ENCODE measurements around the gene TLX2. TPM values are rescaled to one million over a fixed set of nuclear protein-coding genes. Genes with fewer than 3 reads are reported as not detected.

The TLX2 gene
- total RNA-seq, 2 donors from 2014 or later: 1.4 to 2.4 TPM

DNA sequence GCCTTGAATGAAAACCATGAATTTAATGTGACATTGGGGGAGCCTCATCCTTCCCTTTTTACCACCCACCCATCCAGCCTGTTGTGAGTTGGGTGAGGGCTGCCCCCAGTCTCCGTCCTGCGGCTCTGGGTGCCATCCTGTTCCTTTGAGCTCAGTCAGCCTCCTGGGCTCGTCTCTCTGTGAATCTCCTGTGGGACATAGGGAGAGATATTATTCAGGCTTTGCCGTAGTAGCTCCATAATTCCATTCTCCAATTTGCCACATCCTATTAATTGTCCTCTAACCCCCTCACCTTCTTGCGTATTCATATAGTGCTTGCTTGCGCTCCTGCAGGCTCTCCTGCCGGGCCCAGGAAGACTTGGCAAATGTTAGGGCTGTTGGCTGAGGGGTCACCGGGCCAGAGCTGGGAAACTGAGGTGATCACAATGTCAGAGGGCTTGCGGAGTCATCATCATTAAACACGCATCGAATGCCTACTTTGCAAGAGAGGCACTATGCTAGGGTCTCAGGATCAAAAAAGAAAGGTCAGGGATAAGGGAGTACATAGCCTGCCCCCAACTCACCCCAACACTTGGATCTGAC is 12.5 kb downstream of the TLX2 start:
- peaks cover 17 to 19% of the 10 kb centered on the region in 2 donors for H3K36me3 Mint-ChIP-seq (ENCODE audit: insufficient read depth in 2 of 2)
- H3K4me1 Mint-ChIP-seq (ENCODE audit: low read depth): peaks cover 31% of the 10 kb centered on the region
- ATAC-seq (replicated peaks in 1 of 2) (no peak), DNase-seq (no peak)
- H3K27me3 Mint-ChIP-seq (ENCODE audit: low read depth): no peaks in the 10 kb centered on the region
- peak overlapping the region; percentile 36 to 53 for H3K4me3 Mint-ChIP-seq
- no peak overlapping the region for H3K27ac Mint-ChIP-seq
- peaks cover 0 to 3% of the 10 kb centered on the region in 2 donors for H3K9me3 Mint-ChIP-seq

DNA sequence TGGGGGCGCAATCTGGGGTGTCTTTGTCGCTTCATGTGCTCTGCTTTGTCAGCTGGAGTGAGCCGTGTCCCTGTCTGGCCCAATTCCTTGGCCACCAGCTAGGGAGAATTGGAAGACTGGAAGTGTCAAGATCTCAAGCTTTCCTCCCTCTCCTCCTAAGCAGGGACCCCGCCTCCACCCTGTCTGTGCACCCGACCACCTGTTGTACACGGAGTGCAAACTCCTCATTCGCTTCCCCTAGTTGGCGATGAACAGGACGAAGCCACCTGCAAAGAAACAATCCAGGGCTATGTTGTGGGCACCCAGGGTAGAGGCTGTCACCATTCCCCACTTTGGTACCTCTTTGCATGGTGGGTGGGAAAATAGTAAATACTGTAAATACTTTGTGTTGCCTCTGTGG is 13.5 kb downstream of the TLX2 start:
- Mint-ChIP-seq H3K4me1 (ENCODE audit: low read depth) (peaks cover 38% of the 10 kb centered on the region), H3K36me3 (ENCODE audit: insufficient read depth in 2 of 2) (peaks cover 23% of the 10 kb centered on the region in 2 donors), H3K9me3 (peaks cover 0 to 3% of the 10 kb centered on the region in 2 donors), H3K27me3 (ENCODE audit: low read depth) (no peaks in the 10 kb centered on the region), H3K27ac (no peak overlapping the region), H3K4me3 (peak overlapping the region; percentile 98 to 99)
- ATAC-seq (replicated peaks in 1 of 2) (no peak), DNase-seq (no peak)

DNA sequence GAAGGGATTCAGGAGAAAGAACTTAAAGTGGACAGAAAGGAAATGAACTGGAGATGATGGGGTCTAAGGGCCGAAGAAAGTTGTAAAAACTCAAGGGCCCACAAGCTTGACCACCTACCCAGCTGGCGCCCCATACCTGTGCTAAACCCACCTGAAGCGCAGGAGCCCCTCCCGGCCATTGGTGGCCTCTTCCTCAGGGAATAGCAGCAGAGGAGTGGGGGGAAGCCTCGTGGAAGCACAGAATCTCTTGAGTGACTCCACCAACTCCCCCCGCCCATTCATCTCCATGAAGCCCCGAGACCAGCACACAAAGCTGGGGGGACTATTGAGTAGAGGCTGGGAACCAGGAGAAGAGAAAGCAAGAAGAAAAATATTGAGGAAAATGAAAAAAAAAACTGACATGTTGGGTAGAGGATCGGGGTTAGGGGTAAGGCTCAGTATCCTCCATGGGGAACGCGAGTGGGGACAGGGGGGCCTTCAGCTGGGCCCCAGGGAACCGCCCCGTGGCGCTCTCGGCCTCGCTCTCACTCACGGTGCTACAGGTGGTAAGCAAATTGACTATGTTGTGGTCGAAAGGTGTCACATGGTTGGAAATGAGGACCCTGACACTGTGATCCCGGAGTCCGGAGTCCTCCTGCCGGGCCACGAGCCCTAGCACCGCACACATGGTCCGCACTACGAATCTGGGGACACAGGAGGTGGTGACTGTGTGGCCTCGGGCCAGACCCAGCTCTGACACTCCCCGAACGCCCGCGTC is 14.5 kb downstream of the TLX2 start:
- ATAC-seq (replicated peaks in 1 of 2): peak; percentile 4 to 10
- Mint-ChIP-seq H3K36me3 (ENCODE audit: insufficient read depth in 2 of 2) (peaks cover 23 to 24% of the 10 kb centered on the region in 2 donors), H3K27ac (peak overlapping the region; percentile 94), H3K4me3 (peak overlapping the region; percentile 98 to 99), H3K27me3 (ENCODE audit: low read depth) (no peaks in the 10 kb centered on the region), H3K9me3 (peaks cover 0 to 3% of the 10 kb centered on the region in 2 donors), H3K4me1 (ENCODE audit: low read depth) (peaks cover 38% of the 10 kb centered on the region)
- DNase-seq: peak; percentile 28 to 44

DNA sequence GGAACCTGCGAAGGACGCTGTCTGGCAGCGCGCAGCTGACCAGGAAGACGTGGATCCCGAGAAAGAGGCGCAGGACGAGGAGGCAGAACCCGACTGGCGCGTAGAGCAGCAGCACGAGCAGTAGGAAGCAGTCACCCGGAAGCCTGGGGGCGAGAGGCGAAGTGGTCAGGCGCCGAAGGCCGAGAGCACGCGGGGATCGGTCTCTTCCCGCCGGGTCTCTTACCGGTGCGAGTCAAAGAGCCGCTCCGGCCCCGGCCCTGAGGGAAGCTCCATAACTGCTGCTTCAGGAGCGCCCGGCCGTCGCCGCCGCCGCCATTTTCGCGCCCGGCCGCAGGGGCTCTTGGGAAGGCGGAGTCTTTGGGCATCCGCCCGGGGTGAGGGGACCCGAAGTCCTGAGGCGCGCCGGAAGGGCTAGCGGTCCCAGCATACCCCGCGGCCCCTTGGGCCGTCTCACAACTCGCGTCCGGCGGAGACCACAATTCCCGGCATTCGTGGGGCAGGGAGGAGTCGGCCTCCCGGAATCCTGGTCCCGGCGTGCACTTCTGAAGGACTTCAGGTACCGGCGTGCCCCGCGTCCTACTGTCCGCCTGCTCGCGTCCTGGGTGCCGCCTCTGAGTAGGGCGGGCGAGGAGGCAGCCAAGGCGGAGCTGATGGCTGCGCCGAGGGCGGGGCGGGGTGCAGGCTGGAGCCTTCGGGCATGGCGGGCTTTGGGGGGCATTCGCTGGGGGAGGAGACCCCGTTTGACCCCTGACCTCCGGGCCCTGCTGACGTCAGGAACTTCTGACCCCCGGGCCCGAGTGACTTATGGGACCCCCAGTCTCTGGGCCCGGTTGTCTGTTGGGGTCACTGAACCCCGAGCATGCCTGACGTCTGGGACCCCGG is 15.3 kb downstream of the TLX2 start, which contains the start of the genes AUP1 and HTRA2:
TSS of gene AUP1 (minus strand) at position 350 of the 882 bp plus-strand sequence. CDS start at position 273, 77 bp downstream.
TSS of gene HTRA2 (plus strand) at position 577 of the 882 bp plus-strand sequence. CDS start at position 651, 74 bp downstream.
- Mint-ChIP-seq H3K9me3 (peaks cover 0 to 3% of the 10 kb centered on the region in 2 donors), H3K27me3 (ENCODE audit: low read depth) (no peaks in the 10 kb centered on the region), H3K4me1 (ENCODE audit: low read depth) (peaks cover 38% of the 10 kb centered on the region), H3K4me3 (peak within 1 kb of the TSS; percentile 98 to 99), H3K27ac (peak within 1 kb of the TSS; percentile 94), H3K36me3 (ENCODE audit: insufficient read depth in 2 of 2) (peaks cover 23 to 24% of the 10 kb centered on the region in 2 donors)
- peak; percentile 83 to 86 for ATAC-seq (replicated peaks in 1 of 2)
- DNase-seq: peak; percentile 90 to 93

DNA sequence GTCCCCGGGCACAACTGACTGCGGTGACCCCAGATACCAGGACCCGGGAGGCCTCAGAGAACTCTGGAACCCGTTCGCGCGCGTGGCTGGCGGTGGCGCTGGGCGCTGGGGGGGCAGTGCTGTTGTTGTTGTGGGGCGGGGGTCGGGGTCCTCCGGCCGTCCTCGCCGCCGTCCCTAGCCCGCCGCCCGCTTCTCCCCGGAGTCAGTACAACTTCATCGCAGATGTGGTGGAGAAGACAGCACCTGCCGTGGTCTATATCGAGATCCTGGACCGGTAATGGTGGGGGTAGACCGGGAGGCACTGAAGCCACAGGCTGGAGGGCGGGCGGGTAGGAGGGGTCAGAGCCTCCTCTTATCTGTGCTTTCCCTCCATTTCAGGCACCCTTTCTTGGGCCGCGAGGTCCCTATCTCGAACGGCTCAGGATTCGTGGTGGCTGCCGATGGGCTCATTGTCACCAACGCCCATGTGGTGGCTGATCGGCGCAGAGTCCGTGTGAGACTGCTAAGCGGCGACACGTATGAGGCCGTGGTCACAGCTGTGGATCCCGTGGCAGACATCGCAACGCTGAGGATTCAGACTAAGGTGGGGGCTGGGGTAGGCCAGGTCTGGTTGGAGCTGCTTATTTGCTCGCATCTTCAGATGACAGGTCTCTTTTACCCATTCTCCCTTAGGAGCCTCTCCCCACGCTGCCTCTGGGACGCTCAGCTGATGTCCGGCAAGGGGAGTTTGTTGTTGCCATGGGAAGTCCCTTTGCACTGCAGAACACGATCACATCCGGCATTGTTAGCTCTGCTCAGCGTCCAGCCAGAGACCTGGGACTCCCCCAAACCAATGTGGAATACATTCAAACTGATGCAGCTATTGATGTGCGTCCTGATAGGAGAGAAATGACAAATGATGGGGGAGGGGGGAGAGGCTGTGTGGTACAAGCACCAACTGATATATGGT is 16.3 kb downstream of the TLX2 start:
- Mint-ChIP-seq H3K36me3 (ENCODE audit: insufficient read depth in 2 of 2) (peaks cover 23 to 24% of the 10 kb centered on the region in 2 donors), H3K4me3 (peak overlapping the region; percentile 98 to 99), H3K27me3 (ENCODE audit: low read depth) (no peaks in the 10 kb centered on the region), H3K9me3 (peaks cover 0 to 3% of the 10 kb centered on the region in 2 donors), H3K27ac (peak overlapping the region; percentile 50), H3K4me1 (ENCODE audit: low read depth) (peaks cover 38% of the 10 kb centered on the region)
- peak; percentile 38 to 60 for ATAC-seq (replicated peaks in 1 of 2)
- peak; percentile 68 to 71 for DNase-seq

DNA sequence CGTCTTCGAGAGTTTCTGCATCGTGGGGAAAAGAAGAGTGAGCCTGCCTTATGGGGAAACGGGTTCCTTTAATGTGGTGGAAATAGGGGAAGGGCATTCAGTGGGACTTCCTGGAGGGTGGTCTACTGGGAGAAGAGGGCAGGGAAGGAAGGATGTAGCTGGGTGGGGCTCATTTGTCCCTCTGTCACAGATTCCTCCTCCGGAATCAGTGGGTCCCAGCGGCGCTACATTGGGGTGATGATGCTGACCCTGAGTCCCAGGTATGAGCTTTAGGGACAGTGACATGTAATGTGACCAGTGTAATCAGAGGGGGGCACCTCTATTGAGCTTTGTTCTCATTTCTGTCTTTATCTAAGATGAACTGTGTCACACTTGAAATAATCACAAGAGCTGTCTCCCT is 17.4 kb downstream of the TLX2 start:
- Mint-ChIP-seq H3K4me1 (ENCODE audit: low read depth) (peaks cover 38% of the 10 kb centered on the region), H3K4me3 (peak overlapping the region; percentile 98 to 99), H3K9me3 (no peaks in the 10 kb centered on the region), H3K27ac (no peak overlapping the region), H3K27me3 (ENCODE audit: low read depth) (no peaks in the 10 kb centered on the region), H3K36me3 (ENCODE audit: insufficient read depth in 2 of 2) (peaks cover 18 to 19% of the 10 kb centered on the region in 2 donors)
- no peak for DNase-seq
- ATAC-seq (replicated peaks in 1 of 2): no peak

DNA sequence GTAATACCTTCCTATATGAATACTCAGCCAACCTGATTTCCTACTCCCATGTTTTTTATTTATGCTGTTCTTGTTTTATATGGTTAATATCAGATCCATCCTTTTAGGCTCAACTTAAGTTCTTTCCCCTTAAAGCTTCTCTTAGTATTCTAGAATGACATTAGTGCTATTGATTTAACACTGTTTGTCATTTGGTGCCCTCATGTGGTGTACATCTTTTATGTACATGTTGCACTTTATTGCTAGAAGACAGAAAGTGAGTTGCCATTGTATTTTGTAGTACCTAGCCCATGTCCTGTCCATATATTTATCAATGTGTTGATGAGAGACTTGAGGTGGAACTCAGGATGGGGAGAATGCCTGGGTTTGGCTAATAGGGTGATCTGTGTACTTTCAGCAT is 18.0 kb downstream of the TLX2 start:
- Mint-ChIP-seq H3K9me3 (no peaks in the 10 kb centered on the region), H3K27me3 (ENCODE audit: low read depth) (peaks cover 5% of the 10 kb centered on the region), H3K36me3 (ENCODE audit: insufficient read depth in 2 of 2) (peaks cover 14 to 15% of the 10 kb centered on the region in 2 donors), H3K27ac (peak overlapping the region; percentile 49), H3K4me1 (ENCODE audit: low read depth) (peaks cover 36% of the 10 kb centered on the region), H3K4me3 (peak overlapping the region; percentile 98 to 99)
- DNase-seq (no peak), ATAC-seq (replicated peaks in 1 of 2) (no peak)

DNA sequence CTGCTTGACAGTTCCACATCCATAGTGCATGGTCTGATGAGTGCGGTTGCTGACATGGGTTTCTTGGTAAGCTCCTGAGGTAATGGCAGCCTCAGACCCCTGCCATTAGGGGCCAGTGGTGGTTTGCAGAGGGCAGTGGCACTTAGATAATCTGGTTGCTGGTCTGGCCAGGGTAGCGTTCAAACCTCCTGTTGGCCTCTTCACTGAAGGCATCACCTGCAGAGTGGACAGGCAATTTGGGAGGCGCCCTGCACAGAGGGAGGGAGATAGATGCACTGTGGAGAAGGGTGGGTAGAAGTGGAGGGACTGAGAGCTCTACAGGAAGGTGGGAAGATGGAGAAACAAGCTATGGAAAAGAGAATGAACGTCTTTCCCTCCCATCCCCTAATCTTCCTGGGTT is 19.2 kb downstream of the TLX2 start:
- Mint-ChIP-seq H3K9me3 (no peaks in the 10 kb centered on the region), H3K4me1 (ENCODE audit: low read depth) (peaks cover 26% of the 10 kb centered on the region), H3K4me3 (no peak overlapping the region), H3K36me3 (ENCODE audit: insufficient read depth in 2 of 2) (peaks cover 8 to 11% of the 10 kb centered on the region in 2 donors), H3K27ac (no peak overlapping the region), H3K27me3 (ENCODE audit: low read depth) (peaks cover 17% of the 10 kb centered on the region)
- DNase-seq: no peak
- ATAC-seq (replicated peaks in 1 of 2): no peak

DNA sequence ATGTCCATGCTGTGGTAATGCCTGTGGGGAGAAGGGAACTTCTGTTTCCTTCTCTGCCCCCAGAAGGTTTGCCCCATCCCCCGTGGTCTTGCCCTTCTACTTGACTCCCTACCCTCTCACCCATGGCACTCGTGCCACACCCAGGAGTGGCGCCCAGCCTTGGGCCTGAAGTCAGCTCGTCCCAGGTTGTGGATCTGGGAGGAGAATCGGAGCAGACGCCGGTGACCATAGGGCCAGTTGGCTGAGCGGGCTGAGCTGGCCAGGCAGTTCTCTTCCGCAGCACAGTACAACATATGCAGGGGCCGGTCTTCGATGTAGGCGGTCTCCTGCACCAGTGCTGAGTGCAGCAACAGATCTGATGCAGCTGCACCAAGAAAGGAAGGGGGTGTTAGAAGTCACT is 20.2 kb downstream of the TLX2 start:
- peaks cover 28% of the 10 kb centered on the region for H3K4me1 Mint-ChIP-seq (ENCODE audit: low read depth)
- H3K27ac Mint-ChIP-seq: no peak overlapping the region
- no peaks in the 10 kb centered on the region for H3K9me3 Mint-ChIP-seq
- no peak overlapping the region for H3K4me3 Mint-ChIP-seq
- H3K36me3 Mint-ChIP-seq (ENCODE audit: insufficient read depth in 2 of 2): peaks cover 6 to 8% of the 10 kb centered on the region in 2 donors
- ATAC-seq (replicated peaks in 1 of 2): no peak
- peaks cover 26% of the 10 kb centered on the region for H3K27me3 Mint-ChIP-seq (ENCODE audit: low read depth)
- DNase-seq: no peak

DNA sequence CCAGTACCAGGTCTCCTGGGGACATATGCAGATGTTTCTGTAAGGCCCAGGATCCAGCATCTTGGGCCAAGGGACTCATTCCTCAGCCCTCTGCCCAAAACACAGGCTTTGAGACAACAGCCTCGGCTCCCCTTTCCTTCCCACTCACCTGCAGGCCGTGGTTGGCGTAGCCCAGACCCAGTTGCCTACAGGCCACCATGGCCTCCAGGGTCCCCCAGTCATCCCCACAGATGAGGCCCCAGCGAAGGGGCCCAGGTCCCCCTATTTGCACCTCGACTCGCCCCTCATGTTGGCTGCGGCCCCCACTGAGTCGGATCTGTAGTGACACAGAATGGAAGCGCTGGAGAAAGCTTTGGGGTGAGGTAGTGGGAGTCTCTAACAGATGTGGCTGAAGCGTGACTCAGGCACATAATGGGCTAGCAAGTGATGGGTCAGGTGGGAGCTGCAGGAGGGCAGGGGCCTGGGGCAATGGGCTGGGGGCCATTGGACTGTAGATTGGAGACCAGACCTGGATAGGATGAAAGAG is 21.3 kb downstream of the TLX2 start:
- Mint-ChIP-seq H3K4me1 (ENCODE audit: low read depth) (peaks cover 31% of the 10 kb centered on the region), H3K9me3 (no peaks in the 10 kb centered on the region), H3K27ac (no peak overlapping the region), H3K27me3 (ENCODE audit: low read depth) (peaks cover 30% of the 10 kb centered on the region), H3K4me3 (no peak overlapping the region), H3K36me3 (ENCODE audit: insufficient read depth in 2 of 2) (peaks cover 6 to 8% of the 10 kb centered on the region in 2 donors)
- ATAC-seq (replicated peaks in 1 of 2) (no peak), DNase-seq (no peak)

DNA sequence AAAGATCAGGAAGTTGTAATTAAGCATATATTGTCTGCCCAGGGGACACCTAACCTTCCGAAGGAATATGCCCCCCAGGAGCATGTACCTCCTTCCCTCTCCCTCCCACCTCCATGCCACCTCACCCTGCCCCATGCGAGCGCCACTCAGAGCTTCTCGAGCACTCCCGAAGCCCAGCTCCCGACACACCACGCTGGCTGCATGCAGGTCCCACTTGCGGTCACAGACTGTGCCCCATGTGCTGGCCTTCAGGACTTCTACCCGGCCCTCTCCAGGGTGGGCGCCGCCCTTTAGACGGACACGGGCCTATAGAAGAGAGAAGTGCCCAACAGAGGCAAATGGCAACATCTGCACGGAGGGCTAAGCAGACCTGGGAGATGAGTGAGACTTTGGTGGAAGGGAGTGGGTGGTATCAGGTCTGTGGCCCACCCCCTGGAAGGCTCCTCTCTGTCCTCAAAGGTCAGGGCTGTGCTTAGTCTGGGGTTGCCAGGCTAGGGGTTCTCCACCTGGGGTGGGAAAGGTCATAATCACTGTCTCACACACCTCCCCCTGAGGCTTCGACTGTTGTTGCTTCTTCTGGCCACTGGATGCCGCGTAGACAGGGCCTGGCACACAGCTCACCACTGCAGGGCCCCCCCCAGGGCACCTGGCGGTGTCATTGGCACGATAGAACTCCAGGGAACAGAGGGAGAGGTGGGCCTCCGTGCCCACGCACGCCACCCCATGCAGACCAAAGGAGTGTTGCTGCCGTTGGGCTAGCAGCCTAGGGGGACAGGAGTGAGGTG is 22.1 kb downstream of the TLX2 start:
- Mint-ChIP-seq H3K4me3 (no peak overlapping the region), H3K9me3 (no peaks in the 10 kb centered on the region), H3K27ac (no peak overlapping the region), H3K27me3 (ENCODE audit: low read depth) (peaks cover 30% of the 10 kb centered on the region), H3K4me1 (ENCODE audit: low read depth) (peaks cover 22% of the 10 kb centered on the region), H3K36me3 (ENCODE audit: insufficient read depth in 2 of 2) (peaks cover 5 to 7% of the 10 kb centered on the region in 2 donors)
- DNase-seq (no peak), ATAC-seq (replicated peaks in 1 of 2) (peak in 1 of 2 donors; percentile 42)
